GM18505 (cell line): Measurements from ENCODE around the gene NFKB1.
"Not testable (repeated sequence)": the region's sequence is repeated elsewhere in the genome, so short reads cannot be mapped to it uniquely, and the experiment has no call there.

Source experiments
- ATAC-seq: cut with Tn5 transposase; IDR thresholded peaks from one replicate; pipeline ENCODE4 v1.9.1; 2021; ENCODE audit not compliant: unreplicated experiment
- POLR2A ChIP-seq: IDR thresholded peaks from 4 replicates; pipeline ENCODE4 v1.6.1; 2011; ENCODE audit warnings: borderline replicate concordance; ENCODE audit not compliant: insufficient read depth, insufficient read length; ENCODE audit errors: extremely low read depth

The NFKB1 gene

DNA sequence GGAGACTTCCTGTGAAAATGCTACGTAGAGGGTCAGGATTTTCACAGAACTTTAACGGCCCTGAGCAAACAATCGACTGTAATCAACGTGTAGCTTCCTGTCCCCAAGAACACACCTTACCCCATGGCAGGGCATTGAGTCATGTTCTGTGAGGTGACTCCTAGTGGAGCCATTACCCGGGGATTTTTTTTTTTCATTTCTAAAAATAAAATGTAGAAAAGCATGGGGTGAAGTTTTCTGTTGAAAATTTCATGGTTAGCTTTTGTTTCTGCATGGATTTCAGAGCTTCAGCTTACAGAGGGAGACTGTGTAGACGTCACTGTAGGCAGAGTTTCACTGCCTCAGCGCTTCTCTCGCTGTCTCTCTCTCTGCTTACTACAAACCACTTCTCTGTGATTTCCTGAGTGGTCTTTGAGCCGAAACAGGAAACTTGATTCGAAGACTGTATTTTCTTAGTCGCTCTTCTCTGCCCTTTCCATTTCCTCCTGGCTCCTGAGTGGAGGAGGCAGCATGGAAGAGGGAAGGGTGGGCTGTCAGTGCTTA lies 111.7 kb downstream of the NFKB1 start:
- ATAC-seq, result peak; percentile 44
- no peak for TF ChIP-seq POLR2A

DNA sequence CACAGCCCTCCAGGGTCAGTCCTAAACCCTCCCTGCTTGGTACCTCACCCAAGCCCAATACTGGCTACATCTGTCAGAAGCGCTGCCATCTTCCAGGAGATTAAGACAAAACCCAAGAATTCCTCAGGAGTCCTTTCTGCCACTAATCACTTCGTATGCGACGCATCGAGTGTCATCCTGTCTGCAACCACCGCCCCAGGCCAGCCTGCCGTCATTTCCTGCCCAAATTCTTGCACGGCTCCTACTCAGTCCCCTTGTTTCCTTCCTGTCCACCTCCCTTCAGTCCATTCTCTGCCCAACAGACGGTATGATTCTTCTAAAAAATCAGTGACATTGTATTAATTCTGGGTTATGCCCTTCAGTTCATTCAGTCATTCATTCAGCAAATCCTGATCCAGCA lies 113.6 kb downstream of the NFKB1 start:
- TF ChIP-seq POLR2A, result no peak
- no peak for ATAC-seq

DNA sequence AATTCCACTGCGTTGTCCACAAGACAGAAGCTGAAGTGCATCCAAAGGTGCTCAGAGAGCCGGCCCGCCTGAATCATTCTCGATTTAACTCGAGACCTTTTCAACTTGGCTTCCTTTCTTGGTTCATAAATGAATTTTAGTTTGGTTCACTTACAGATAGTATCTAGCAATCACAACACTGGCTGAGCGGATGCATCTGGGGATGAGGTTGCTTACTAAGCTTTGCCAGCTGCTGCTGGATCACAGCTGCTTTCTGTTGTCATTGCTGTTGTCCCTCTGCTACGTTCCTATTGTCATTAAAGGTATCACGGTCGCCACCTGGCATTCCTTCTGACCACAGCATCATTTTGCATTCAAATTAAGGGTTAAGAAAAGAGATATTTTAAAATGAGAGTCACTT lies 115.5 kb downstream of the NFKB1 start:
- ATAC-seq, result no peak
- no peak for TF ChIP-seq POLR2A

DNA sequence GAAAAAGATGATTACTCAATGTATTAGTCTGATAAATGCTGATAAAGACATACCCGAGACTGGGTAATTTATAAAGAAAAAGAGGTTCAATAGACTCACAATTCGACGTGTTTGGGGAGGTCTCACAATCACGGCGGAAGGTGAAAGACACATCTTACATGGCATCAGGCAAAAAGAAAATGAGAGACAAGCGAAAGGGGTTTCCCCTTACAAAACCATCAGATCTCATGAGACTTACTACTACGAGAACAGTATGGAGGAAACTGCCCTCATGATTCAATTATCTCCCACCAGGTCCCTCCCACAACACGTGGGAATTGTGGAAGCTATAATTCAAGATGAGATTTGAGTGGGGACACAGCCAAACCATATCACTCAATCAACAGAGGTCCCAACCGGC lies 117.9 kb downstream of the NFKB1 start:
- not testable (repeated sequence) for ATAC-seq

DNA sequence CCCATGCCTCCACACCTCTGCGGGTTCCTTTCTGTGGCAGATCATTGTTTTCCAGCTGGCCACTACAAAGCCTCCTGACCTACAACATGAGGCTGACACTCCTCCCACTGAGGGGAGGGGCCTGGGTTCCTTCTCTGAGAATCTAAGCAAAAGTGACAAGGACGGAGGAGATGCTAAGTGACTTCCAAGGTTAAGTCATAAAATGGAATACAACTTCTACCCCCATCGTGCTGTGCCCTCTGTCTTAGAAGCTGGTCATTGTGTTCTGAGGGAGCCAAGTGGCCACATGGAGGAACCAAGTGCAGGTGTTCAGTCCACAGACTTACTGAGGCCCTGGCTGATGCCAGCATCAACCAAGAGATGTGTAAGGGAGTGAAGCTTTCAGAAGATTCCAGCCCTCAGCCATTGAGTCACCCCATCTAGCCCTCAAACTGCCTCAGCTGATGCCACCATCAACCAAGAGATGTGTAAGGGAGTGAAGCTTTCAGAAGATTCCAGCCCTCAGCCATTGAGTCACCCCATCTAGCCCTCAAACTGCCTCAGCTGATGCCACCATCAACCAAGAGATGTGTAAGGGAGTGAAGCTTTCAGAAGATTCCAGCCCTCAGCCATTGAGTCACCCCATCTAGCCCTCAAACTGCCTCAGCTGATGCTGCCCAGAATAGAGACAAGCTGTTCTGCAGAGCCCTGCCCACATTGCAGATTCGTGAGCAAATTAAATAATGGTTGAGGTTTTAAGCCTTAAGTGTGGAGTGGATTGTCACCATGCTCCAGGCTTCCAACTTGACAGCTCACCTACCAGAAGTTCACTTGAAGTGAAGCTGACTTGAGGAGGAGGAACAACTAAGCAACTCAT lies 118.8 kb downstream of the NFKB1 start:
- peak; percentile 9 for ATAC-seq

DNA sequence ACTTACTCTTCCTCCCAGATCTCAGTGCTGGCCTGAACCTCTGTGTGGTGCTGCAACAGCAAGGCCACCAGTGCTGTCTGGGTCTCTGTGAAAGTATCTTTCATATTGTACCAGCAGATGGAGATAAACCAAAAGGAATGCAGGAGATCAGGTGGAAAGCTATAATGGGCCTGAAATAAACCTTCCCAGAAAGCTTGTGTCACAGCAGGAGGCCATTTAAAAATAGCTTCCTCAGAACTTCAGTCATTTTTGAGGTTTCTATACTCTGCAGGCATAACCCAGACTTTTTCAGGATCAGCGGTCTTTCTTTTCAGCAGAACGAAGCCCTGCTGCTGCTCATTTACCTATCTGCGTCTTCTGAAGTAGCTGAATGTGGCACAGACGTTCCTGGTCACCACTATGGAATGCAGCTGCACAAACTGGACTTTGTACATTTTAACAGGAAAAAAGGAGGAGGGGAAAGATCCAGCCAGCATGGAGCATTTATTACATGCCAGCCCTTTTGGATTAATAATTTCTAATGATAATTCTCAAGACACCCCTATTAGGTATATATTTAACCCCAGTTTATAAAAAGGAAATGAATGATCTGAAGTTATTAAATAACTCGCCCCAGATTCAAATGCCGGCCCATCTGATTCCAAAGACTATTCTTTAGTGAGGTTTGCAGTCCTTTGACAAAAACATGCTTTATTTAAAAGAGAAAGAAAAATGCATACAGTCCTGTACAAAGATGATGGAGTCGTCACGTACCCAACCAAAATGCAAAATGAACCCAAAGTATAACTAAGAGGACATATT lies 119.7 kb downstream of the NFKB1 start:
- no peak for TF ChIP-seq POLR2A
- ATAC-seq, result peak; percentile 62

DNA sequence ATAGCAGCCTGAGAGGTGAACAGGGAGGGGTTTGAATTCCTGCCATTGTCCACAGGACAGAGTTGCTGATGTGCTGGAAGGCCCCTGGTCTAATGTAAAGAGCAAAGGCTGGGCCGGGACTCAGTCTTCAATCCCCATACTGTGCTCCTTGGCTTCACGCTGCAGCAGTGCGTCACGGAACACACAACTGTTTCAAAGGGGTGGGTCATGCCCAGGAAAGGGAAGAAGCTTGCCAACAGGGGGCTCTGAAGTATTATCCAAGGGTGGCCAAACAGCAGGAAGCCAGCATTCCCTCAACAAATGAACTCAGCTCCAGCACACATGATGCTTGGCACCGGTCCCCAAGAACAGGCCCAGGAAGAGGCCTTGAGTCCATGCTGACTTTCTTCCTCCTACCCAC lies 122.5 kb downstream of the NFKB1 start:
- TF ChIP-seq POLR2A, result no peak
- no peak for ATAC-seq

DNA sequence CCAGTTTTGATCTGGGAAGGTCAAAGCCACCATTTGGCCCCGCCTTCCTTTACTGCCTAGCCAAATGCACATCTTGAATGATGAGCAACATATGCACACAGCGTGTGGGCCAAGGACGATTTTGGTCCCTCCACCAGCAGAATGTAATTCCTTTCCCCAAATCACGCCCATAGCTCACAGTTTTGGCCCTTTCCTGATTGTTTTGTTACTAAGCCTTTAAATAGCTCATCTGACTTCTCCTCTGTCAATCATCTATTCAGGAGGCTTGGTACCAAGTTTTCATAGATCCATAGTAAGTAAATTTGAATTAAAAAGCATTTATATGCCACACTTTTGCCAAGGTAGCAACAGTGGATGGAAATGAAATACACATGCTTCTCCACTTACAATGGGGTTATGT lies 123.3 kb downstream of the NFKB1 start:
- TF ChIP-seq POLR2A, result no peak

DNA sequence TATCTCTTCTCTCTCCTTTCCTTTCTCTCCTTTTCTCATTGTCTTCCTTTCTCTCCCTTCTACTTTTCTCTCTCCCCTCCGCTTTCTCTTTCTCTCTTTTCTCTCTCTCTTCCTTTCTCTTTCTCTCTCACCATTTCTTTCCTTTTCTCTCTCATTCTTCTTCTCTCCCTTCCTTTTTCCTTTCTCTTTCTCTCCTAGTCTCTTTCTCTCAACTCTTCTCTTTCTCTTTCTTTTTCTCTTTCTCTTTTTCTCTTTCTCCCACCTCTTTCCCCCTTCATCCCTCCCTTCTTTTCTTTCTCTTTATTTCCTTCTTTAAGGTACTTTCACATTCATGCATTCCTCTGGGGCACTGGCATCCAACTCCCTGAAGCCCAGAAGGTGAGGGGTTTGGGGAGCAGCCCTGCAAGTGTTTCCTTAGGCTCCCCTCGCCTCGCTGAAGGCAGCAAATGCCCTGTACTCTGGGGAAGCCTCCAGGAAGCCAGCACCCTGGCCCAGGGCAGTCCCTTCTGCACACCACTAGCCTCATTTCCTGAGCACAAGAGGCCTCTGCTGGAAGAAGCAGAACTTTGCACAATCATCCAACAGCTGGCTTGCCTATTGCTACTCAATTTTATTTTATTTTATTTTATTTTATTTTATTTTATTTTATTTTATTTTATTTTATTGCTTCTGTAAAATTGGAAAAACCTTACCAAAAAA lies 124.2 kb downstream of the NFKB1 start:
- ATAC-seq, result peak; percentile 88
- no peak for TF ChIP-seq POLR2A

More for the DNA sequence above, 123.3 kb downstream of the NFKB1 start:
- ATAC-seq, result no peak

DNA sequence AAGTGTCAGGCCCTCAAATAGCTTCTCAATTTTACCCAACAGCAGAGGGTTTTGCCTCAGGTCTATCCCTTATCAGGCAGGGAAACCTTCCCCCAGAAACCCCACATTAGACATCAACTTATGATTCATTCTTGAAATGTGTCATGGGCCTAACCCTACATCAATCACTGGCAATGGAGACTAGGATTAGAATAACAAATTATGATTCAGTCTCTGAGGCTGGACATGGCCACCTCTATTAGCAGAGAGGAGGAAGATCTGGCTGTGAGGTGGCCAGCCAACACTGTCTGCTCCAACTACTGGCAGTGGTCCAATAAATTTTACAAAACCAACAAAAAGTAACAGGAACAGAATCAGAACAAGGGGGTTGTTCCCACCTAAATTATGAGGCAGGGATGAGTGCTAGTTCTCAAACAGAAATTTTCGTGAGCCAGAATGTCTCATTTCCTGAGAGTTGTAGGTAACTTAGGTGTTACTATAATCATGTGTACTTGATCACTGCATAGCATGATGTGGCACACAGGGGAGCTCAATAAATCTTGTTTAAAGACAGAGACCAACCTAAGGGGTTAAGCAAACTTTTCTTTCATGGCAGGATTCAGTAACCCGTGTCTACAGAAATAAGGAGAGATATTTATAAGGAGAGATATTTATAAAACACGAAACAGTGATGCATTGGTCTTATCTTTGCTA lies 126.8 kb downstream of the NFKB1 start:
- no peak for ATAC-seq
- no peak for TF ChIP-seq POLR2A

DNA sequence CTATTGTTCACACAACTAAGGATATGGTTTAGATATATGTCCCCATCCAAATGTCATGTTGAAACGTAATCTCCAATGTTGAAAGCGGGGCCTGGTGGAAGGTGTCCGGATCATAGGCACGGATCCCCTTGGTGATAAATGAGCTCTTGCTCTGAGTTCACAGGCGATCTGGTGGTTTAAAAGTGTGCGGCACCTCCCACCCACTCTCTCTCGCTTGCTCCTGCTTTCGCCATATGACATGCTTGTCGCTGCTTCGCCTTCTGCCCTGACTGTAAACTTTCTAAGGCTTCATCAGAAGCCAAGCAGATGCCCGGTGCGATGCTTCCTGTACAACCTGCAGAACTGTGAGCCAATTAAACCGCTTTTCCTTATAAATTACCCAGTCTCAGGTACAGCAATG lies 128.5 kb downstream of the NFKB1 start:
- no peak for ATAC-seq

DNA sequence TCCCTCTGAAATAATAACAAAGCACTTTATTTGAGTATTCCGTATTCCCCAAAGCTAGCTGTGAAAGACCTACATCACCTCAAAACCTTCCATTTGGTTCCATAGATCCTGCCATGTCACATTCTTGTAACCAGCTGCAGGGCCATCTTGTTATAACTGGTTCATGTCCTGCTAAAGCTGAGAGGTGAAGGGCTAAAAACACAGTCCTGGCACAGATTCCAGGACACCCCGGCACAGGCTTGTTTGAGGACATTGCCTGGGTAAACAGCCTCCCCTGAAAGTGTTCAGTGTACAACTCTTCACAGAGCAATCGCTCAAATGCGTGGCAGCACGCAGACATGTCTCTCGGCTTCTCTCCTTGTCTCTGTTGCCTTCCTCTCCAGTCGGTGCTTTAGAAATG lies 130.5 kb downstream of the NFKB1 start:
- no peak for ATAC-seq
- TF ChIP-seq POLR2A, result no peak

More for the DNA sequence above, 128.5 kb downstream of the NFKB1 start:
- no peak for TF ChIP-seq POLR2A
